ENCODE results near the gene MPRIP. TPM values are rescaled to one million over a fixed set of nuclear protein-coding genes. Genes with fewer than 3 reads are reported as not detected.

The MPRIP gene
- total and polyA plus RNA-seq, 4 donors: 87.7 to 186 (median 162) TPM

GRCh38 chr17:17109907-17110306, 67.7 kb downstream of the MPRIP start:
- peaks cover 59% of the 10 kb centered on the region for H3K4me1 ChIP-seq (ENCODE audit: control insufficient read depth, insufficient read depth, low read length)
- no peak for DNase-seq (ENCODE audit: low read depth in 4 of 6, low spot score in 6 of 6)
- peaks cover 15% of the 10 kb centered on the region for H3K36me3 ChIP-seq (ENCODE audit: control insufficient read depth, insufficient read depth, low read length)
- 84% methylated on average over 4 of the region's 5 CpGs for WGBS (ENCODE audit: insufficient coverage)
- H3K9me3 ChIP-seq (ENCODE audit: control insufficient read depth, insufficient read depth, low read length): no peaks in the 10 kb centered on the region
- H3K27ac ChIP-seq (ENCODE audit: low read depth, low read length): no peak overlapping the region
- H3K27me3 ChIP-seq (ENCODE audit: control insufficient read depth, insufficient read depth, low read length): no peaks in the 10 kb centered on the region
- H3K4me3 ChIP-seq (ENCODE audit: low read depth, low read length): no peak overlapping the region

GRCh38 chr17:17110520-17110919, 68.3 kb downstream of the MPRIP start:
- no peak for DNase-seq (ENCODE audit: low read depth in 4 of 6, low spot score in 6 of 6)
- Histone ChIP-seq H3K36me3 (ENCODE audit: control insufficient read depth, insufficient read depth, low read length) (peaks cover 12% of the 10 kb centered on the region), H3K4me3 (ENCODE audit: low read depth, low read length) (no peak overlapping the region), H3K27ac (ENCODE audit: low read depth, low read length) (no peak overlapping the region), H3K9me3 (ENCODE audit: control insufficient read depth, insufficient read depth, low read length) (no peaks in the 10 kb centered on the region), H3K27me3 (ENCODE audit: control insufficient read depth, insufficient read depth, low read length) (no peaks in the 10 kb centered on the region), H3K4me1 (ENCODE audit: control insufficient read depth, insufficient read depth, low read length) (peaks cover 62% of the 10 kb centered on the region)
- WGBS (ENCODE audit: insufficient coverage): 100% methylated on average over 2 of the region's 5 CpGs

- DNase-seq (ENCODE audit: low read depth in 4 of 6, low spot score in 6 of 6): no peak
- peaks cover 67% of the 10 kb centered on the region for H3K4me1 ChIP-seq (ENCODE audit: control insufficient read depth, insufficient read depth, low read length)
- H3K4me3 ChIP-seq (ENCODE audit: low read depth, low read length): no peak overlapping the region
- WGBS (ENCODE audit: insufficient coverage): 90% methylated on average over 25 of the region's 26 CpGs
- no peaks in the 10 kb centered on the region for H3K27me3 ChIP-seq (ENCODE audit: control insufficient read depth, insufficient read depth, low read length)
- H3K9me3 ChIP-seq (ENCODE audit: control insufficient read depth, insufficient read depth, low read length): no peaks in the 10 kb centered on the region
- peaks cover 10% of the 10 kb centered on the region for H3K36me3 ChIP-seq (ENCODE audit: control insufficient read depth, insufficient read depth, low read length)
- no peak overlapping the region for H3K27ac ChIP-seq (ENCODE audit: low read depth, low read length)
Measured at GRCh38 chr17:17111401-17112393, 69.4 kb downstream of the MPRIP start.

GRCh38 chr17:17112628-17113200, 70.5 kb downstream of the MPRIP start:
- 84% methylated on average over 7 of the region's 11 CpGs for WGBS (ENCODE audit: insufficient coverage)
- Histone ChIP-seq H3K9me3 (ENCODE audit: control insufficient read depth, insufficient read depth, low read length) (no peaks in the 10 kb centered on the region), H3K27me3 (ENCODE audit: control insufficient read depth, insufficient read depth, low read length) (no peaks in the 10 kb centered on the region), H3K4me3 (ENCODE audit: low read depth, low read length) (no peak overlapping the region), H3K36me3 (ENCODE audit: control insufficient read depth, insufficient read depth, low read length) (peaks cover 7% of the 10 kb centered on the region), H3K27ac (ENCODE audit: low read depth, low read length) (no peak overlapping the region), H3K4me1 (ENCODE audit: control insufficient read depth, insufficient read depth, low read length) (peaks cover 57% of the 10 kb centered on the region)
- no peak for DNase-seq (ENCODE audit: low read depth in 4 of 6, low spot score in 6 of 6)

GRCh38 chr17:17114592-17115225, 72.5 kb downstream of the MPRIP start:
- H3K4me3 ChIP-seq (ENCODE audit: low read depth, low read length): no peak overlapping the region
- H3K36me3 ChIP-seq (ENCODE audit: control insufficient read depth, insufficient read depth, low read length): peaks cover 7% of the 10 kb centered on the region
- H3K4me1 ChIP-seq (ENCODE audit: control insufficient read depth, insufficient read depth, low read length): peaks cover 57% of the 10 kb centered on the region
- H3K27me3 ChIP-seq (ENCODE audit: control insufficient read depth, insufficient read depth, low read length): no peaks in the 10 kb centered on the region
- DNase-seq (ENCODE audit: low read depth in 4 of 6, low spot score in 6 of 6): peak in 2 of 6 donors; percentile 36 to 45
- 28% methylated on average over 11 of the region's 12 CpGs for WGBS (ENCODE audit: insufficient coverage)
- peak overlapping the region; percentile 37 for H3K27ac ChIP-seq (ENCODE audit: low read depth, low read length)
- no peaks in the 10 kb centered on the region for H3K9me3 ChIP-seq (ENCODE audit: control insufficient read depth, insufficient read depth, low read length)

- Histone ChIP-seq H3K36me3 (ENCODE audit: control insufficient read depth, insufficient read depth, low read length) (peaks cover 7% of the 10 kb centered on the region), H3K27me3 (ENCODE audit: control insufficient read depth, insufficient read depth, low read length) (no peaks in the 10 kb centered on the region), H3K27ac (ENCODE audit: low read depth, low read length) (no peak overlapping the region), H3K4me3 (ENCODE audit: low read depth, low read length) (no peak overlapping the region), H3K9me3 (ENCODE audit: control insufficient read depth, insufficient read depth, low read length) (no peaks in the 10 kb centered on the region), H3K4me1 (ENCODE audit: control insufficient read depth, insufficient read depth, low read length) (peaks cover 61% of the 10 kb centered on the region)
- no peak for DNase-seq (ENCODE audit: low read depth in 4 of 6, low spot score in 6 of 6)
- 96% methylated on average over 3 of the region's 4 CpGs for WGBS (ENCODE audit: insufficient coverage)
Measured at GRCh38 chr17:17115620-17116019, 73.4 kb downstream of the MPRIP start.

- no peak overlapping the region for H3K27ac ChIP-seq (ENCODE audit: low read depth, low read length)
- WGBS (ENCODE audit: insufficient coverage): 95% methylated on average over 4 of the region's 4 CpGs
- no peaks in the 10 kb centered on the region for H3K27me3 ChIP-seq (ENCODE audit: control insufficient read depth, insufficient read depth, low read length)
- DNase-seq (ENCODE audit: low read depth in 4 of 6, low spot score in 6 of 6): no peak
- H3K9me3 ChIP-seq (ENCODE audit: control insufficient read depth, insufficient read depth, low read length): no peaks in the 10 kb centered on the region
- H3K4me1 ChIP-seq (ENCODE audit: control insufficient read depth, insufficient read depth, low read length): peaks cover 66% of the 10 kb centered on the region
- H3K4me3 ChIP-seq (ENCODE audit: low read depth, low read length): no peak overlapping the region
- H3K36me3 ChIP-seq (ENCODE audit: control insufficient read depth, insufficient read depth, low read length): peaks cover 7% of the 10 kb centered on the region
Measured at GRCh38 chr17:17116406-17116805, 74.1 kb downstream of the MPRIP start.

- 97% methylated on average over 3 of the region's 3 CpGs for WGBS (ENCODE audit: insufficient coverage)
- H3K27me3 ChIP-seq (ENCODE audit: control insufficient read depth, insufficient read depth, low read length): no peaks in the 10 kb centered on the region
- peaks cover 56% of the 10 kb centered on the region for H3K4me1 ChIP-seq (ENCODE audit: control insufficient read depth, insufficient read depth, low read length)
- no peak overlapping the region for H3K27ac ChIP-seq (ENCODE audit: low read depth, low read length)
- no peak overlapping the region for H3K4me3 ChIP-seq (ENCODE audit: low read depth, low read length)
- H3K9me3 ChIP-seq (ENCODE audit: control insufficient read depth, insufficient read depth, low read length): no peaks in the 10 kb centered on the region
- peaks cover 4% of the 10 kb centered on the region for H3K36me3 ChIP-seq (ENCODE audit: control insufficient read depth, insufficient read depth, low read length)
- no peak for DNase-seq (ENCODE audit: low read depth in 4 of 6, low spot score in 6 of 6)
Measured at GRCh38 chr17:17117923-17118322, 75.7 kb downstream of the MPRIP start.

GRCh38 chr17:17118399-17118798, 76.1 kb downstream of the MPRIP start:
- H3K4me3 ChIP-seq (ENCODE audit: low read depth, low read length): no peak overlapping the region
- H3K9me3 ChIP-seq (ENCODE audit: control insufficient read depth, insufficient read depth, low read length): no peaks in the 10 kb centered on the region
- 97% methylated on average over 4 of the region's 4 CpGs for WGBS (ENCODE audit: insufficient coverage)
- no peaks in the 10 kb centered on the region for H3K27me3 ChIP-seq (ENCODE audit: control insufficient read depth, insufficient read depth, low read length)
- H3K36me3 ChIP-seq (ENCODE audit: control insufficient read depth, insufficient read depth, low read length): peaks cover 3% of the 10 kb centered on the region
- peaks cover 55% of the 10 kb centered on the region for H3K4me1 ChIP-seq (ENCODE audit: control insufficient read depth, insufficient read depth, low read length)
- no peak for DNase-seq (ENCODE audit: low read depth in 4 of 6, low spot score in 6 of 6)
- H3K27ac ChIP-seq (ENCODE audit: low read depth, low read length): no peak overlapping the region
